ENCODE data around the gene NR5A1.

NR5A1 gene

DNA sequence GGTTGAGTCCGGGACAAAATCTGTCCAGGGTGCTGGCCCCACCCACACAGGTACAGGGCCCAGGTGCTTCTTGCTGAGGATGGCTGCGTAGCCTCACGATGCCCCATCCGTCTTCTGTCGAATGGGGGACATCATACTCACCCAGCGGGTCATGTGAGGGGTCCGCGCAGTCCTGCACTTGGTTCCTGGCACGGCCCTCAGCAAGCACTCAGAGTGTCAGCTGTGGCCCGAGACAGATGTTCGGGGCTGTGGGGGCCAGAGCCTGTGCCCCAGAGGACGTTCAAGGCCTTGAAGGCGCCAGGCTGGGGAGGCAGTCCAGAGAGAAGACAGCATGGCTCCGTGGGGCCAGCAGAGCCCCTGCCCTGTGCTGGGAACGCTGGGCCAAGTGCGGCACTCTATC lies 27.8 kb downstream of the NR5A1 start:
- no peak for DNase-seq

DNA sequence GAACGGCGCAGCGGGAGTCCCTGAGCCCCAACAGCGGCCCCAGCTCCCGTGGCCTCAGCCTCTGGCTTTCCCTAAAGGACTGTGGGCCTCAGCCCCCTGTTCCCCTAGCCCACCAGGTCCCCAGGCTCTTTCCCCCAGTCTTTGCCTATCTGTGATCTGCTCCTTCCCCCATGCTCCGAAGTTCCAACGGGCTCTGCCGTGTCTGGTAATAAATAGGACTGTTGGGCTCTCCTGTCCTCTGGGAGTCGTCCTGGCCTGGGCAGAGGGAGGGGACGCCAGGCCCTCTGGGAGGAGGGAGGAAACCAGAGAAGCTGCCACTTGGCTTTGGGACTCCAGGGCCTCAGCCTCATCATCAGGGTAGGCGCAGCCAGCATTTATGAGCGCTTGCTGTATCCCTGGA lies 28.8 kb downstream of the NR5A1 start:
- DNase-seq, result no peak

DNA sequence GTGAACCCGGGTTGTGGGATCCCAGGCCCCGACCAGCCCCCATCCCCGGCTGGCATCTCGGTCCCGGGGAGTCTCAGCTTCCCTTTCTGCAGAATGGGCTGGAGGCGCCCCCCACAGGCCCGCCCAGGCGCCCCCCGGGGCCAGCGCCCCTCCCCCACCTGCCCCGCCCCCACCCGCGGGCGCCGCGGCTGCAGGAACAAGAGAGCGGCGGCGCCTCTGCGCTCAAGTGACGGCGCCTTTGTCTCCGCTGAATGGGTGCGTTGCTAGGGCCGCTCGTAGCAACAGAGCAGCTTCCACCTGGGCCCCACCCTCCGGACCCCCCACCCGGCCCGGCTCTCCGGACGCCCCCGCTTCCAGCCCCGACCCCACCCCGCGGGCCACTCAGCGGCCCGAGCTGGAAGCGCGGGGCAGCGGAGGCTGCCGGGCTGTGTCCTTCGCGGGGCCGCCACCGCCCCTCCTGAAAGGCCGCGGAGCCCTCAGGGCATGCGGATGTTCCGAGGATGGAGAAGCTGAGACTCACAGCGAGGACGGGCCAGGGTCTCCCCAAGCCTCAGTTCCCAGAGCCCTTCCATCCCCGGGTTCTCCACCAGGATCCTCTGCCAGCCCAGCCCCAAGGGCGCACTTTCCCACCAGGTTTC lies 29.4 kb downstream of the NR5A1 start:
- DNase-seq, result no peak

DNA sequence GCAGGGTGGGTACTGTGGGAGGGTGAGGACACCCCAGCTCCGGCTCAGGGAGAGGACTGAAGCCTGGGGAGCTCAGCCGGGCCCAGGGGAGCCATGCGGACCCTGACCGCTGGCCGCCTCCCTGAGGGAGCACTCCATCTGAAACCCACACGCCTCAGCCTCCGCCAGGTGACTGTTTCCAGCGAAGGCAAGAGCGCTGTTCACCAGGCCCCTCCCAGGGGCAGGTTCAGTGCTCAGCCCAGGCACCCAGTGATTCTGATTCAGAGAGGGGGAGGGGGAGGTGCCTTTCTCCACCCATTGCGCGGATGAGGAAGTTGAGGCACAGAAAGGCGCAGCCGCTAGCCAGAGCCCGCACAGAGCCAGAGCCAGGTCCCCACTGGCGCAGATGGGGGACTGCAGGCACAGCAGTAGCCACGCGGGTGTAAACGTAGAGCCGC lies 30.0 kb downstream of the NR5A1 start:
- no peak for DNase-seq

DNA sequence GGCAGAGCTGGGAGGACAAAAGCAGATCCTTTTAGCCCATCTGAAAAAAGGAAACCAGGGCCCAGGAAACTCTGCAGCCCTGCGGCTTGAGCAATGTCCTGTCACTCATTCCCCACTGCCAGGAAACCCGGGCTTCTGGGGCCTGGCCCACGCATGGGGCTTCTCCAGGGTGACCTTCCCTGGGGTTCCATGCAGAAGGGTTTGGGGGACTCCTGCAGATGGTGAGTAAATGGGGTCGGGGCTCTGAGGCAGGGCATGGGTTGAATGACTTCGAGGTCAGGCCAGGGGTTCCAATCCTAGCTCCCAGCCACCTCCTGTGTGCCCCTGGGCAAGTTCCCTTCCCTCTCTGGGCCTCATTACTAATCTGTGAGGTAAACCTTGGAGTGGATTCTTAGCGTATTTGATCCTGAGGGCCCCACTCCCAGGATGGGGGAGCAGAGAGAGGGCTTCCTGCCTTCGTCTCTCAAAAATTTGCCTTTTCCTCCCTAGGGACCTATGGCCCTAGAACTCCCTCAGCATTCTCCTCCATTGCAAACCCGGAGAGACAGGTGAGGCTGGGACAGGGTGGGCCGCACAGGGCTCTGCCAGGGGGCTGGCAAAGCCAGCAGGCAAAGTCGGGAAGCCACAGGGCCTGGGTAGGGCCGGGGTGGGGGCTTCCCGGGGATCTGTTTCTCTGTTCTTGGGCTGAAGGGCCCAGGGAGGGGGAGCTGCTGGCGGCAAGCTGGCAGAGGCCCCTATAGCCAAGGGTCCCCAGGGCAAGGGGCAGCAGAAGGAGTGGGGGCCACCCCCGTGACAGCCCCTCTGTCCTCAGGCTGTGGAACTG lies 31.1 kb downstream of the NR5A1 start:
- DNase-seq, result no peak

DNA sequence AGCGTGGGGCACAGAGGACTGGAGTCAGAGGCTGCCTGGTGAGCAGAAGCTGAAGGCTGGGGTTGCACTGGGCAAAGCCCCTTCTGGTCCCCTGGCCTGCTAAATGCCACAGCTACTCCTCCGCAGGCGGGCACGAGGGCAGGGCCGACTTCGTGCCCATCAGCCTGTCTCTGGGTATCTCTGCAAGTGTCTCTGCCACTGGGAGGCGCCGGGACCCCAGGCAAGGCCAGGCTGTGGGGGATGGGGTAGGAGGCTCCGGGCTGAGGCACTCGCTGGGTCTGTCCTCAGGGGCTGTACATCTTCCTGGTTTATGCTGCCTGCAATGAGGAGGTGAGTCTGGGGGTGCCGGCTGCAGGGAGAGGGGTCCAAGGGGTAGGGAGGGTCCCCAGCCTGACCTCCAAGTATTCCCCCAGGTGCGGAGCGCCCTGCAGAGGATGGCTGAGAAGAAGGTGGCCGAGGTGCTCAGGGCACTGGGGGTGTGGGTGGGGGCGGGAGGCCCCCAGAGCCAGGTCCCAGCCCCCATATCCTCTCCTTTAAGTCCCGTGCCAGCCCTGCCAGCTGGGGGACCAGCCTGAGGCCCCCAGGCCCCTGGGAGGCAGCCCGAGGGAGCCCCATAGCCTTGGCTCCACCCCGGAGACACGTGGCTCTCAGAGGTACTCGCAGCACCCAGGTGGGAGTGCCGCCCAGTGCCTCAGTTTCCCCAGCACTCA lies 31.9 kb downstream of the NR5A1 start:
- no peak for DNase-seq

DNA sequence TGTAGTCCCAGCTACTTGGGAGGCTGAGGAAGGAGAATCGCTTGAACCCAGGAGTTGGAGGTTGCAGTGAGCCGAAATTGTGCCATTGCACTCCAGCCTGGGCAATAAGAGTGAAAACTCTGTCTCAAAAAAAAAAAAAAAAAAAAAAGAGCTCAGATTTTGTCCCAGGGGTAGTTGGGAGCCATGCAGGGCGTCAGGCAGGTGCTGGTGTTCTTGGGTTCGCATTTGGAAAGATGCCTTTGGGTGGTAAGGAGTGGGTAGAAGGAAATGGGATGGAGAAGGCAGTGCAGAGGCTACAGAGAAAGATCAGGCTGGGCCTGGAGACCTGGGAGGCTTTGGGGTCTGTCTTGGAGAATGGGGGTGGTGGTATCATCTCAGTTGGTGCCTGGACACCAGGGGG lies 33.0 kb downstream of the NR5A1 start:
- no peak for DNase-seq

DNA sequence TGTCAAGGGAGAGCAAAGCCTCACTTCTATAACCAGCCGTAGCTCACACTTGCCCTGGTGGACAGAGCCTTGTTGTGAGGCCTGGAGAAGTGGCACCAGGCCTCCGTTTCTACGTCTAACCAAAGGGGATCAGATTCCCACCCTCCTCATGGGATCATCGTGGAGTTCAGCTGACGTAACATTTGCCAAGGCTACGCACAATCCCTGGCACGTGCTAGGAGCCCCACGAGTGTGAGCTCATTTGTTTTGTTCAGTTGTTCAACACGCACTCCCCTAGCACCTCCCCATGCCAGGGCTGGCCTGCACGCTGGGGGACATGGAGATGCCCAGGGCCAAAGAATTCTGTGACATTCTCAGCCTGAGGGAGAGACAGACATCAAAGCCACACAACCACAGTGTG lies 33.9 kb downstream of the NR5A1 start:
- no peak for DNase-seq

DNA sequence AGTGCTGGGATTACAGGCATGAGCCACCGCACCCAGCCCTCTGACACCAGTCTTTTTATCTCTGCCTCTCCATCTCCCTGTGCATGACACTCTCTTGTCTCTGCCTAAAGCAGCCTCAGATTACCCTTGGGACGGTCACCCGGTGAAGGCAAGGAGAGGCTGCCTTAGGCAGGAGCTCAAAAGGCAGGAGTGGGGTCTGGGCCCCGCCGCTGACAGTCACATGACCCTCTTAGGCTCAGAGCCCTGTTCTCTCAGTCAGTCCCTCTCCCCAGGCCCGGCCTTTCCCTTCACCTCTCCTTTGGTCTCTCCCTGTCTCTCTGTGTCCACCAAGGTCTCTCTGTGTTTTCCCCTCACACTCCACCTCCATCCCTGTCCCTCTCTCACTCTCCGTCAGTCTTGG lies 34.4 kb downstream of the NR5A1 start:
- no peak for DNase-seq

DNA sequence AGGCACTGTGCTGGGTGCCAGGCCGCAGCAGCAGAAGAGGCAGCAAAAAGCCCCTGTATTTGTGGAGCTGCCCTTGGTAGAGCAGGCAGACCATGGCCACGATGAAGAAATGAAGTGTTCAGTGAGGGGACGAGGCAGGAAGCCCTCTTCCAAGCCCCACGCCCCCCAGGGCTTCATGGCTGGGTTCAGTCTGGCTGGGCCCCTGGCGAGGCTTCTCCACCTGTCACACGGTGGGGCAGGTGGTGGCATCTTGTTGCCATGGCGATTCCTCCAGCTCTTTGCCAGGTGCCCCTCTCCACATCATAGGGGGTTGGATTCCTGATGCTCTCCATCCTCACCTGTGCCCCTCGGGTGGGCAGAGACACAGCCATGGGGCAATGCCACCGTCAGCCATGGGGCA lies 35.4 kb downstream of the NR5A1 start:
- no peak for DNase-seq

DNA sequence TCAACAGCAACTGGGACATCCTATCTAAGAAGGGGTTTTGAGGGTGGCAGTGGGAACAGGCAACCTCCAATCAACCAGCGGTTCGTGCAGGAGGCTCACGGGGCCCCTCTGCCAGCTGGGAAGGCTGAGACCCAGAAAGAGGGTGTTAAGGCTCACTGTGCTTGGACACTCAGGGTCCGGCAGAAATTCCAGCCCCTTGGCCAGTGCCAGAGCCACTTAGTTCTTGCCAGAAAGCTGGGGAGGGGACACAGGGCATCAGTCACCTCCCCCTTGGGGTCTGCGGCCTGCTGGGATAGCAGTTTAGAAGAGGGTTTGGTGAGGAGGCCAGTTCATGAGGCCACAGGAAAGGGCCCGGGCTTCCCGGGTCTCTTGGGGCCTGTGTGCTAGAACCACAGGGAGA lies 36.5 kb downstream of the NR5A1 start:
- no peak for DNase-seq

DNA sequence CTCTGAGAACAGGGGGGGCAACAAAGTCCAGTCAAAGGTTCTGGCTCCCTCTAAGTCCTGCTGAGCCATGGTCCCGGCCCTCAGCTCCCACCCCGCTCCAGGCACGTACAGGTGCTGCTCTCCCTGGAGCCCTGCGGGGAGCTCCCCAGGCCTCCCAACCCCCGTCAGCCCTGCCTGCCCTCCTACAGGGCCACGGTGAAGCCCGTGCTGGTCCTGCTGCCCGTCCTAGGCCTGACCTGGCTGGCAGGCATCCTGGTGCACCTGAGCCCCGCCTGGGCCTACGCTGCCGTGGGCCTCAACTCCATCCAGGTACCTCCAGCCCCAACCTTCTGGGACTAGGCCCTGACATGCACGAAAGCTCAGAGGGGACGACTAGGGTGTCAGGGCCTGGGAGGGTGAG lies 36.9 kb downstream of the NR5A1 start:
- DNase-seq, result no peak

DNA sequence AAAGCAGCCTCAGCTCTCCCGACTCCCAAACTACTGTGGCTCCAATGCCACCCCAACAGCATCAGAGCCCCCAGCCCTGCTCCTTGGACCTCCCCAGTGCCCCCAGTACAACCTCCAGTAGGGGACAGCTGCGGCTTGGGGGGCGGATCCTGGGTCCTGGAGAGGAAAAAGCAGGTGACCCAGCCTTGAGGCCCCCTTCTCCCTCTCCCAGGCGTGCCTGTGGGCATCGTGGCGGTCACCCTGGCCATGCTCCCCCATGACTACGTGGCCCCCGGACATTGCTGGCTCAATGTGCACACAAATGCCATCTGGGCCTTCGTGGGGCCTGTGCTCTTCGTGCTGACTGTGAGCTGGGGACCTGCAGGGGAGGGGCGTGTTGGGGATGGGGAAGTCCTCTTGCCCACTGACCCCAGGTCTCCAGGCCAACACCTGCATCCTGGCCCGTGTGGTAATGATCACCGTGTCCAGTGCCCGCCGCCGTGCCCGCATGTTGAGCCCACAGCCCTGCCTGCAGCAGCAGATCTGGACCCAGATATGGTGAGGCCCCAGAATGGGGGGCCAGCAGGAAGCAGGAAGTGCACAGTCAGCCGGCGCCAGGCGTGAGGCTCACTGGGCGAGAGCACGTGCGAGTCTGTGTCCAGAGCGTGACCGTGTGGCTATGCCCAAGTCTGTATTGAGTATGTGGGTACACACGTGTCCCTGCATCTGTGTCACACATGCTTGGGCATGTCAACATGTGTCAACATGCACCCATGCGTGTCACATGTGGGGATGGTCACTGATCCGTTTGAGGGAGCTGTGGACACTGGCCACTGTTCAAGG lies 38.0 kb downstream of the NR5A1 start:
- no peak for DNase-seq

DNA sequence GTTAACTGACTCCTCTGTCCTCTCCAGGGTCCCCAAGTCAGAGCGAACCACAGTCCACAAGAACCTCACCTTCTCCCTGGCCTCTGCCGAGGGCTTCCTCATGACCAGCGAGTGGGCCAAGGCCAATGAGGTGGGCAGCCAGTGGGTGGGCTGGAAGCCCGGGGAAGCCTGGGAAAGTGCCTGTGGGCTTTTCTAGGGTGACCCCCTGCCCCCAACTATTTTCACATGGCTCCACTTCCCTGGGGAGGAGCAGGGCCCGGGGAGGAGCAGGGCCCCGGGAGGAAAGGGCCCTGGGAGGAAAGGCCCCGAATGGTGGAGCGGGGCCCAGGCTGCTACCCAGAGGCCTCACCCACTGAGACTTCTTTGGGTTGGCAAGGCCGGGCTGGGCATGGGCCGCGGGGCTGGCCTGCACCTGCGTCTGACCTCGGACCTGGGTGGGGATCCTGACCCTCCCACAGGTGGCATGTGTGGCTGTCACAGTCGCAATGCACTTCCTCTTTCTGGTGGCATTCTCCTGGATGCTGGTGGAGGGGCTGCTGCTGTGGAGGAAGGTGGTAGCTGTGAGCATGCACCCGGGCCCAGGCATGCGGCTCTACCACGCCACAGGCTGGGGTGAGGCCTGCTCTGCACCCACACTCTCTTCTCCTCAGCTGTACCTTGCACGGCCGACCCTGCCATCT lies 39.0 kb downstream of the NR5A1 start:
- no peak for DNase-seq

DNA sequence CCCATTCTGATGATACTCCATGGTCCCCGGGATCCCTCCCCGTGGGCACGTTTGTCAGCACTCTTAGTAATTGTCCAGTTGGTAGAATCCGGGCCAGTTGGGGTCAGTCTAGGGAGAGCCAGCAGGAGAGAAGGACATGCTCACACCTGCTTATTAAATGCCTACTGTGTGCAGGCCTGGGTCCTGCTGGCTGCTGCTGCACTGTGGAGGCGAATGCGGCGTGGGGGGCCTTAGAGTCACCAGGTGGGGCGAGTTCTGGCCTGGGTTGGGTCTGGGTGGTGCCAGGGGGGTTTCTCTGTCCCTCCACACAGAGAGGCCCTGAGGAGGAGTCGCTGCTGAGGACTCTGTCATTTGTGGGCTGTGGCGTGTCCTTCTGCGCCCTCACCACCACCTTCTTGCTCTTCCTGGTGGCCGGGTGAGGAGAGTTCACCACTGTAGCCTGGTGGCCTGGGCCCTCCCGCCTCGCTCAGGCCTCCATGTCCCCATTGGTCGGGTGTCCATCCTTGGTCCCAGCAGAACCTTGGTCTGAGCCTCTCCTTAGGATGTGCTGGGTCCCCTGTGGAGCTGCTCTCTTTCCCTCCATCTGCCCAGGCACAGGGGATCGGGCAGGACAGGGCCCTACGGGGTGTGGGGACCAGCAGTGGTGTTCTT lies 39.7 kb downstream of the NR5A1 start:
- no peak for DNase-seq

DNA sequence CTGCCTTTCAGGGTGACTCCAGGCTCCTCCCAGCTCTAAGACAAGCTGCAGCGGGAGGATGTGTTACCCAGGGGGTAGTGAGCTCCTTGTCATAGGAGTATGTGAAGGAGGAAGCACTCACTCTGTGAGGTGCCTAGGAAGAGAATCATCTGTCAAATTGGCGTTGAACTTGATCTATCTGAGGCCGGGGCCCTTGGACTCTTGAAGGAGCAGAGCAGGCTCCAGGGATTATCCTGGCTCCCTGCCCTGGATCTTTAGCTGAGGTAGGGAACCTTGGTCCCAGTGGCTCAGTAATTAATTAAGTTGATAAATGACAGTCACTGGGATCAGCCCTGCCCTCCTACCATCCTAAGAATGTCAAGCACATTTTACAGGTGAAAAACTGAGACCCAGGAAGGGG lies 41.5 kb downstream of the NR5A1 start:
- DNase-seq, result no peak

DNA sequence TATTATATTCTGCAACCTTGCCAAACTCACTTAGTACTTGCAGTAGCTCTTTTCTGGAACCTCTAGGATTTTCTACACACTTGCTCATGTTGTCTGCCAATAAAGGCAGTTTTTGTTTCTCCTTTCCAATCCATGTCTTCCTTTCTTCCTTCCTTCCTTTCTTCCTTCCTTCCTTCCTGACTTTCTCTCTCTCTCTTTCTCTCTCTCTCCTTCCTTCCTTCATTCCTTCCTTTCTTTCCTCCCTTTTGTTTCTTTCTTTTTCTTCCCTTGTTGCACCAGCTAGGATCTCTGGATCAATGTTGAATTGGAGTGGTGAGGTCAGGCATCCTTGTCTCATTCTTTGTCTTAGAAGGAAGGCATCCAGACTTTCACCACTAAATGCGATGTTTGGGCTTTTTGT lies 44.5 kb downstream of the NR5A1 start:
- no peak for DNase-seq

DNA sequence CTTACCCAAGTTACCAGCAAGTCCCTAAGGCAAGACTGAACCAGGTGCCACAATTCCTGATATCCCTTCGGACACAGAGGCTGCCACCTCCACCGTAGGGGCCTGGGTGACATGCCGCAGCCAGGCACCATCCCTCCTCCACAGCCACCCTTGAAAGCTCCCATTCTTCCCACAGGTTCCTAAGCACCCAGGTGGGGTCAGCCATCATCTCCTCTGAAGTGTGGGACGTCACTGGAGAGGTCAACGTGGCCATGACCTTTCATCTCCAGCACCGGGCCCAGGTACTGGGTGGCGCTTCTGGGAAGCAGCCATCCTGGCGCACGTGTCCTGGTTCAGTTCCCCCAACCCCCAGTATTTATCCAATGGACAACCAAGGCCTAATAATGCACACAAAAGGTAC lies 48.8 kb downstream of the NR5A1 start:
- DNase-seq, result no peak

DNA sequence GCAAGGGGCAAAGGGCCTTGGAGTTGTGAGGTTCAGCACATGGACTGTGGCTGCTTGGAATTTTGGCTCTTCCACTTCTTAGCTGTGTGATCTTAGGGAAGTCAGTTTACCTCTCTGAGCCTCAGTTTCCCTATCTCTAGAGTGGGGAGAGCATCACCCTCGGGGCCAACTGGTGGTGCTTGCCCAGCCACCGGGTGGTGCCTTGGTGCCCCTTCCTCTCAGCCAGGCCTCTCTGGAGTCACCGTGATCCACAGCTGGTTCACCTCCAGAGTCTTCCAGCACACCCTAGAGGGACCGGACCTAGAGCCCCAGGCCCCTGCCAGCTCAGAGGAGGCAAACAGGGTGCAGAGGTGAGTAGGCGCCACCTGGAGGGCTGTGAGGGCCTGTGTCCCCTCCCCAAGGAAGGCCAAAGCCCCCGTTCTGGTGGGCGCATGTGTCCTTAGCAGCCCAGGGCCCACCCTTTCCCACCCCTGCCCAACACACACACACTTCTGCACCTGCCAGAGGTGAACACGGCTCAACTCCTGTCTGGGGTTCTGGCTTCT lies 49.2 kb downstream of the NR5A1 start:
- DNase-seq, result no peak

DNA sequence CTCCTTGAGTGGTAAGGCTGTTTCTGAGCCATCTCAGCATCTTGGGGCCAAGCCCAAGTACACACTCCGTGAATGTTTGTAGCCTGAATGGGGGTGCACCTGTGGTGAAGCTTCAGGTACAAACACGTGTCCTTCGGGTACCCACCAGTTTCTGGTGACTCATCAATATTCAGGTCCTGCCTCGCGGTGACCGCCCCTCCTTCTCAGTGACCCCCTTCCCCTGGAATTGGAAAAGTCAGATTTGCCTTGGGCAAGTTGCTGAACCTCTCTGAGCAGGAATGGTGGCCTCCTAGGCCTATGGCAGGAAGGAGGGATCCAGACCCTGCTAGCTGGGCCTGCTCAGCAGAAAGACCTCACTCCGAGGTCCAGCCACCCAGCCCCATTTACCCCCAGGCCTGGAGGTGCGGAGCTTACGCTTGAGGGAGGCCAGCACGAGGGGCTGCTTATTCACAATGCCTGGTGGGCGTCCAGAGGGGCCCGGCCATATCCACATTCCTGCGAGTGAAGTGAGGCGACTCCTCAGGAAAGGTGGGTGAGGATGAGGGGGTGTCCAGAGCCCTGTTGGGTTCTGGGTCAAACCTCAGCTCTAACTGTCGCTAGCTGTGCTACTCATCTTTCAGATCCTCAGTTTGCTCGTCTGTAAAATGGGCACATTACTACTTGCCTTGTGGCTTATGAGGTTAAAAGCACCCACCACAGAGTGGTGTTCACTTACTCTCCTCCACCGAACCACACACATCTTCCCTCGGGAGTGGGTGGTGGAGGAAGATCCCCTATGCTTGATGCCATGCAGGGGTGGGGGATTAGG lies 49.9 kb downstream of the NR5A1 start:
- DNase-seq, result no peak
